DND-41 (cell line): Measurements from ENCODE around the gene CCL25.

Experiments
- ATAC-seq: fragments of 200-7000 bp; cut with Tn5 transposase; 3 replicates; pipeline ENCODE4 v1.9.1; 2021; ENCODE audit warnings: low read depth; ENCODE audit not compliant: insufficient read depth
- DNase-seq: peaks from one replicate; pipeline ENCODE4 v3.0.0-alpha.2; 2020
- H2AFZ ChIP-seq: 2 replicates; pipeline ENCODE4 v1.6.0; 2012; ENCODE audit warnings: low read depth, low read length
- H3K27ac ChIP-seq: 2 replicates; pipeline ENCODE4 v1.5.1; 2012; ENCODE audit warnings: low read length, inconsistent platforms
- H3K27me3 ChIP-seq: fragments of 200-600 bp; sonication (generic); 2 replicates; pipeline ENCODE4 v1.6.0; 2012; ENCODE audit warnings: low read length, mild to moderate bottlenecking, inconsistent platforms; ENCODE audit not compliant: insufficient read depth, poor library complexity
- H3K36me3 ChIP-seq: 2 replicates; pipeline ENCODE4 v1.5.1; 2012; ENCODE audit warnings: low read length, inconsistent platforms; ENCODE audit not compliant: insufficient read depth
- H3K4me1 ChIP-seq: 2 replicates; pipeline ENCODE4 v1.5.1; 2012; ENCODE audit warnings: mild to moderate bottlenecking, low read length; ENCODE audit not compliant: insufficient read depth
- H3K4me2 ChIP-seq: 2 replicates; pipeline ENCODE4 v1.6.0; 2012; ENCODE audit warnings: mild to moderate bottlenecking, moderate library complexity, low read length, inconsistent platforms; ENCODE audit not compliant: insufficient read depth
- H3K4me3 ChIP-seq, 2 experiments: fragments of 200-600 bp in 1 of 2; shearing (Covaris generic) in 1 of 2; 2 replicates each; pipeline ENCODE4 v1.5.1; 2012 to 2016; ENCODE audit warnings: inconsistent platforms in 2 of 2, low read length in 2 of 2, mild to moderate bottlenecking in 2 of 2, low read depth in 1 of 2, moderate library complexity in 1 of 2
- H3K79me2 ChIP-seq: 2 replicates; pipeline ENCODE4 v1.6.0; 2012; ENCODE audit warnings: low read length, inconsistent platforms; ENCODE audit not compliant: insufficient read depth
- H3K9ac ChIP-seq: 2 replicates; pipeline ENCODE4 v1.6.0; 2012; ENCODE audit warnings: low read depth, mild to moderate bottlenecking, inconsistent platforms, low read length, moderate library complexity
- H3K9me3 ChIP-seq: 2 replicates; pipeline ENCODE4 v1.5.1; 2012; ENCODE audit warnings: low read length, moderate library complexity, mild to moderate bottlenecking, inconsistent platforms; ENCODE audit not compliant: insufficient read depth, severe bottlenecking
- H4K20me1 ChIP-seq: 2 replicates; pipeline ENCODE4 v1.6.0; 2012; ENCODE audit warnings: low read length; ENCODE audit not compliant: insufficient read depth
- EZH2 ChIP-seq: IDR thresholded peaks from 3 replicates; pipeline ENCODE4 v1.6.1; 2012; ENCODE audit warnings: borderline replicate concordance, low read depth, mild to moderate bottlenecking, moderate library complexity, low read length, inconsistent platforms; ENCODE audit not compliant: severe bottlenecking
- TF ChIP-seq, protein P1 (sequence below): IDR thresholded peaks from 2 replicates; pipeline ENCODE4 v1.5.1; 2012; ENCODE audit warnings: borderline replicate concordance, low read length, moderate library complexity, mild to moderate bottlenecking; ENCODE audit not compliant: poor library complexity, severe bottlenecking; ENCODE audit errors: extremely low read depth

Gene CCL25, protein sequence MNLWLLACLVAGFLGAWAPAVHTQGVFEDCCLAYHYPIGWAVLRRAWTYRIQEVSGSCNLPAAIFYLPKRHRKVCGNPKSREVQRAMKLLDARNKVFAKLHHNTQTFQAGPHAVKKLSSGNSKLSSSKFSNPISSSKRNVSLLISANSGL

DNA sequence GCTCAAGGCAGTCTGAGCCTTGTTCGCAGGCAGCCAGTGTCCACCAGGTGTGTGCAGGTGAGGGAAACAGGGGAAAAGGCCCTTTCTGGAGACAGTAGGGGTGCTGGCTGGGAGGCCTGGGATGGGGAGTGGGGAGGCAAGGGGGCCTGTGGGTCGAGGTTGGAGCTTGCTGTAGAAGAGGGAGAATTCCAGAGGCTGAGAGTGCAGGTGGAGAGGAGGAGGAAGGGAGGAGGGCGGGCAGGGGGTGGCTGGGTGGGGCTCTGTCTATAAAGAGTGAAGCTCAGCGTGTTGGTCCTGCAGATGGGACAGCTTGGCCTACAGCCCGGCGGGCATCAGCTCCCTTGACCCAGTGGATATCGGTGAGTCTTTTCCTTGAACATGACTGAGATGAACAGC, at the start of gene CCL25:
Gene CCL25 (plus strand): TSS at position 297 of the 396 bp plus-strand sequence. CDS start 290 bp downstream, outside the sequence.
- DNase-seq (no peak), ATAC-seq (no peak)
- Histone ChIP-seq H4K20me1 (no peaks in the 10 kb centered on the region), H3K79me2 (no peaks in the 10 kb centered on the region), H3K9ac (no peak within 1 kb of the TSS), H3K27me3 (no peaks in the 10 kb centered on the region), H2AFZ (no peak within 1 kb of the TSS), H3K4me1 (peaks cover 7% of the 10 kb centered on the region), H3K27ac (no peak within 1 kb of the TSS), H3K9me3 (no peaks in the 10 kb centered on the region), H3K4me2 (no peak within 1 kb of the TSS), H3K4me3 (no peak within 1 kb of the TSS), H3K36me3 (no peaks in the 10 kb centered on the region)
- TF ChIP-seq, protein P1, sequence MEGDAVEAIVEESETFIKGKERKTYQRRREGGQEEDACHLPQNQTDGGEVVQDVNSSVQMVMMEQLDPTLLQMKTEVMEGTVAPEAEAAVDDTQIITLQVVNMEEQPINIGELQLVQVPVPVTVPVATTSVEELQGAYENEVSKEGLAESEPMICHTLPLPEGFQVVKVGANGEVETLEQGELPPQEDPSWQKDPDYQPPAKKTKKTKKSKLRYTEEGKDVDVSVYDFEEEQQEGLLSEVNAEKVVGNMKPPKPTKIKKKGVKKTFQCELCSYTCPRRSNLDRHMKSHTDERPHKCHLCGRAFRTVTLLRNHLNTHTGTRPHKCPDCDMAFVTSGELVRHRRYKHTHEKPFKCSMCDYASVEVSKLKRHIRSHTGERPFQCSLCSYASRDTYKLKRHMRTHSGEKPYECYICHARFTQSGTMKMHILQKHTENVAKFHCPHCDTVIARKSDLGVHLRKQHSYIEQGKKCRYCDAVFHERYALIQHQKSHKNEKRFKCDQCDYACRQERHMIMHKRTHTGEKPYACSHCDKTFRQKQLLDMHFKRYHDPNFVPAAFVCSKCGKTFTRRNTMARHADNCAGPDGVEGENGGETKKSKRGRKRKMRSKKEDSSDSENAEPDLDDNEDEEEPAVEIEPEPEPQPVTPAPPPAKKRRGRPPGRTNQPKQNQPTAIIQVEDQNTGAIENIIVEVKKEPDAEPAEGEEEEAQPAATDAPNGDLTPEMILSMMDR = no peak
- TF ChIP-seq EZH2 = no peak

DNA sequence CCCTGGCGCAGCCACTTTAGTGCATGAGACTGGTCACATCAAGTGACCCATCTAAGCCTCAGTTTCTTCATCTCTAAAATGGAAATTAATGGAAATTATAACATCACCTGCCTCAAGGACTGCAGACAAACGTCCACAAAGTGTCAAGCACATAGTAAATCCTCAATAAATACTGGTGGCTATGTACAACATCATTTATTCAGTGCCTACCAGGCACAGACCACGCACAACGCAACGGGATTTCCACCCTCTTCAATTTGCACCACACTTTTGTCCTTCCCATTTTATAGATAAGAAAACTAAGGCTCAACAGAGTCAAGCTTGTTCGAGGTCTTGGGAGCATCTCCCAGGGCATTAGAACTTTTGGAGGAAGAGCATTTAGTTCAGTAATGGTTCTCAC, 48.6 kb upstream of the CCL25 start:
- H3K79me2 ChIP-seq = peaks cover 82% of the 10 kb centered on the region
- no peak for ATAC-seq

DNA sequence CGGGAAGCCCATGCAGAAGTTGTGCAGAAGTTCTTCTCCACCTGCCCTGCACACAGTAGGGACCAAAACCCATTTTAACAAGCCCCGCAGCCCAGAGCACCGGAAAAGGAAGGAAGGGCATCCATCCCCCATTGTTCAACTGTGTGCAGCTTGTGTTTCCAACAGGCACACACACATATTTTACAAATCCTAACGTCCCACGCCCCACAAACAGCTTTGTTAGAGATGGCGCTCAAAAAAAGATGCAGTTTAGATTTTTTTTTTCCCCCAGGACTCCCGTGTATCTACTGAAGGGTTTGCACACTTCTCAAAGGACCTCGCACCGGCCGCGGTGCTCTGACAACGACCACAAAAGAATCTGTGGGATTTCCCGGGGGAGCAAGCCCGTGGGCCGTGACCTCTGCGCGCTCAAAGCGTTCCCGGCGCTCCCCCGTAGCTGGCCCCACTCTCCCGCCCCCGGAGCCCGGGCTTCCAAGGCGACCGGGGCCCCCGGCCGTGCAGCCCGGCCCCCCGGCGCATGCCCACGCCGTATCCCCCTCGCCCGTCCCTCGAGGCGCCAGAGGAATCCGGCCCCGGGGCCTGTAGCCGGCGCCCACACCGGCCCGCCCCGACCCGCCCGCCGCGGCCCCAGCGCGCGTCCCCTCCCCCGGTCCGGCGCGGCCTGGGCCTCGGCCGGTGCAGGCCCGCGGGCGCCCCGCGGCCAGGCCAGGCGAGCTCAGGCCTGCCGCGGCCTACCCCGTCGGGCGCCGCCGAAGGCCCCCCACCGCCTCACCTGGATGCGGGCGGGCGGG, 47.6 kb upstream of the CCL25 start:
- H3K4me1 ChIP-seq = peaks cover 49% of the 10 kb centered on the region
- ATAC-seq = peak; percentile 18
- H3K9me3 ChIP-seq = no peaks in the 10 kb centered on the region
- no peaks in the 10 kb centered on the region for H3K27me3 ChIP-seq
- H3K4me3 ChIP-seq = peak overlapping the region; percentile 49 to 93; a peak in 3 of 4 replicates
- H3K36me3 ChIP-seq = peaks cover 32% of the 10 kb centered on the region
- peak overlapping the region; percentile 73 for H3K27ac ChIP-seq
- DNase-seq = peak; percentile 45
- no peak overlapping the region for H2AFZ ChIP-seq
- peaks cover 73% of the 10 kb centered on the region for H3K79me2 ChIP-seq
- peak overlapping the region; percentile 84 for H3K9ac ChIP-seq
- H4K20me1 ChIP-seq = peaks cover 47% of the 10 kb centered on the region
- H3K4me2 ChIP-seq = peak overlapping the region; percentile 80
- TF ChIP-seq, protein P1 = no peak
- TF ChIP-seq EZH2 = no peak

More for the DNA sequence above, 48.6 kb upstream of the CCL25 start:
- TF ChIP-seq, protein P1 = no peak
- no peak for TF ChIP-seq EZH2
- DNase-seq = no peak
- Histone ChIP-seq H3K4me1 (peaks cover 49% of the 10 kb centered on the region), H3K36me3 (peaks cover 40% of the 10 kb centered on the region), H3K4me2 (peak overlapping the region; percentile 80), H3K9me3 (no peaks in the 10 kb centered on the region), H3K9ac (peak overlapping the region; percentile 84), H4K20me1 (peaks cover 56% of the 10 kb centered on the region), H3K27me3 (no peaks in the 10 kb centered on the region), H2AFZ (no peak overlapping the region), H3K4me3 (peak overlapping the region; percentile 49 to 93; a peak in 3 of 4 replicates), H3K27ac (peak overlapping the region; percentile 73)
